ENCODE results near the gene RHD.
A peak's percentile ranks its signal among the peaks of the same experiment; 100 is the strongest.
"Not testable (repeated sequence)": the region's sequence is repeated elsewhere in the genome, so short reads cannot be mapped to it uniquely, and the experiment has no call there.

Gene RHD

DNA sequence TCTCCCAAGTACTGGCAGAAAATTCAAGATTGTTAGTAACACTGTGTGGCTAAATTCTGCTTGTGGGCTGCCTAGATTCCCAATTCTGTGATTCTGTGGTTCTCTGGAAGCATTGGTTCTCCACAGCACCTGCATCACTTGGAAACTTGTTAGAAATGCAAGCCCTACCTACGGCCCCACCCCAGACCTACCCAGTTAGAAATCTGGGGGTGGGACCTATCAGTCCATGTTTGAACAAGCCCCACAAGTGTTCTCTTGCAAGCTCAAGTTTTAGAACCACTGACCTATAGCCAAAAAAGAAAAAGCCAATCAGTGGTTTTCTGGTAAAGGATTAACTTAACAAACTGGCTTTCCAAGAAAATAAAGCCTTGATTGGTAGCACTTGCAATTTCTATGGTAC lies 35.9 kb downstream of the RHD start:
- DNase-seq (ENCODE audit: low read depth), result not testable (repeated sequence)

DNA sequence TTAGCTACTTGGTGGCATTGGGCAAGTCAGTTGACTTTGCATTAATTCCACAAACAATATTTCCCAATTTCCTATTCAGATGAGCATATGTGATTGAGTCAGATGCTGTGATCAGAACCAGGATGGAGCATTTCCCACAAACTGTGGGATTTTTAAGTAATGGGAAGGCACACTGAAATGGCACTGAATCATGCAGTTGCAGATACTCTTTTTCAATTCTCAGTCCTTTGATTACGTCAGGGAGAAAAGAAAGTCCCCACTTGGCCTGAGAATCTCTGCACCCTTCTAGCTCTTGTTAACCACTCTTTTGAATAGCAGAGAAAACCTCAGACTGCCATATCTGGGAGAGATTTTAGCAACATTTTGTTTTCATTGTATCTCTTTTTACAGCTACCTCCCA lies 36.8 kb downstream of the RHD start:
- not testable (repeated sequence) for DNase-seq (ENCODE audit: low read depth)

DNA sequence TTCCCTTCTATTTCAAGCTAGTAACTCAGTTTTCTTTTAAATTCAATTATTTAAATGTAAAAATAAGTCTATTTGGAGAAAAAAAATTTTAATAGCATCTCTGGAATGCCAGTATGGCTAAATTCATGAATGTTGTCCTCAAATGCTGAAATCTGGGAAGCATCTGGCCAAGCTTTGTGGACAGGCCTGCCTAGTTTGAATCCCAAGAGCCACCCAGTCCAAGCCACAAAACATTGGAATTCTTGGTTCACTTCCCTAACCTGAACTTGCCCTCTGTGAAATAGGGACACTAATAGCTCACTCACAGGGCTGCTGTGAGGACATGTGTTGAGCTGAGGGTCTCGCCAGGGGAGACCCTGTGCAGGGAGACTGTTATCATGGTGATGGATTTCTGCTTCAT lies 37.2 kb downstream of the RHD start:
- not testable (repeated sequence) for DNase-seq (ENCODE audit: low read depth)

DNA sequence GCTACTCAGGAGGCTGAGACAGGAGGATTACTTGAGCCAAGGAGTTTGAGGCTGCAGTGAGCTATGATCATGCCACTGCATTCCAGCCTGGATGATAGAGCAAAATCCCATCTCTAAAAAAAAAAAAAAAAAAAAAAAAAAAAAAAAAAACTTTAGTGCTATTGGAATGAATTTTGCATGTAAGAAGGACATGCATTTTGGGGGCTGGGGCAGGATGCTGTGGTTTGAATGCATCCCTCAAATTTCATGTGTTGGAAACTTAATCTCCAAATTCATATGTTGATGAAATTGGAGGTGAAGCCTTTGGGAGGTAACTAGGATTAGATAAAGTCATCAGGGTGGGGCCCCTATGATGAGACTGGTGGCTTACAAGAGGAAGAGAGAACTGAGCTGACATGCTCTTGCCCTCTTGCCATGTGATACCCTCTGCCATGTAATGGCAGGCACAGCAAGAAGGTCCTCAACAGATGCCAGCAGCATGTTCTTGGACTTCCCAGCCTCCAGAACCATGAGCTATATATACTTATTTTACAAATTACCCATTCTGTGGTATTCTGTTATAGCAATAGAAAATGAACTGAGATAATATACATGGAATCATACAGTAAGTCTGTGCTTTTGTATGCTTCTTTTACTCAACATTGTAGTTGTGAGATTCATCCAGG lies 40.6 kb downstream of the RHD start:
- not testable (repeated sequence) for DNase-seq (ENCODE audit: low read depth)

DNA sequence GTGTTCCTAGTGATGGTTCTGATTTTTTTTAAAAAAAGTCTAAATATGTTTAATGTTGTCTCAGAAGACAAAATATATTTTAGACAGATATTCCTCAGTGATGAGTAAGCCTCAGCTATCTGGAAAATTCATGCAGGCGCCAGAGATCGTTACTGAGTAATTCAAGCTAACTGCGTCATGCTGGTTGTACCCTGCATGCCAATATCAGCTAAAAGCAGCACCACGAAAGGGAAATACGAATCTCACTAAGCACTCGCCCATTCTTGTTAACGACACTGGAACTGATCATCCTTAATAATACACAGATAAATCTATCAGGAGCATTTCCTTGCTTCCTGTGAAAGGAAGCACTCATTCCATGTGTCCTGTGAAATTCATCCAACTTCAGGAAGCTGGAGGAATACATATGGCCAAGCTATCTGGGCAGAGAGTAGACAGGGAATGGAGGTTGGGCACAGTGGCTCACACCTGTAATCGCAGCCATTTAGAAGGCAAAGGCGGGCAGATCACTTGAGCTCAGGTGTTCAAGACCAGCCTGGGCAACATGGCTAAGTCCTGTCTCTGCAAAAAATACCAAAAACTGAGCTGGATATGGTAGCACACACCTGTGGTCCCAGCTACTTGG lies 48.1 kb downstream of the RHD start:
- DNase-seq (ENCODE audit: low read depth), result not testable (repeated sequence)

DNA sequence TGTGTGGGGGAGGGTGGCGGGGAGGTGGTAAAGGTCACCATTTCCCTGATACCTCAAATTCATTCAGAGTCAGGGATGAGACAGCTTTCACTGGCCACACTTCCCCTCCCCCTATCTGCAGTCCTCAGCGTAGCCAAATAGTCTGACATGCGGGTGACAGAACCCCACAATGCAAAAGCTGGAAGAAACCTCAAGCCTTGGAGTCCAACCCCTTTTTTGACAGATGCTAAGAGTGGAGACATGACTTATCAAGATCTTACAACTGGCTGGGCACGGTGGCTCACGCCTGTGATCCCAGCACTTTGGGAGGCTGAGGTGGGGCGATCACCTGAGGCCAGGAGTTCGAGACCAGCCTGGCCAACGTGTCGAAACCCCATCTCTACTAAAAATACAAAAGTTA lies 49.8 kb downstream of the RHD start:
- DNase-seq (ENCODE audit: low read depth), result peak; percentile 88

DNA sequence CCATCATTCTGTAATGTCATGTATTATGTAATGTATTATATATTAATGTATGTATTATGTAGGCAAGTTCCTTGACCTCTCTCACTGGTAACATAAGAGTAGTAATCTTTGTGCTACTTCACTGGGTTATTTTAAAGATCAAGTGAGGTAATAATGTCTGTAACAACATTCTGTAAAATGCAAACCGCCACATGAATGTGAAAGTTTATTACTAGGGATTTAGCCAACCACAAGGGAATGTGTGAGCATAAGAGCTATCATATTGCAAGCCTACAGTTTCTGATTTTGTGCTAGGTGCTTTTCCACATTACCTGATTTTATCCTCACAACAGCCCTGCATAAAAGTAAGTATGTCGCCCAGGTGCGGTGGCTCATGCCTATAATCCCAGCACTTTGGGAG lies 52.1 kb downstream of the RHD start:
- not testable (repeated sequence) for DNase-seq (ENCODE audit: low read depth)

DNA sequence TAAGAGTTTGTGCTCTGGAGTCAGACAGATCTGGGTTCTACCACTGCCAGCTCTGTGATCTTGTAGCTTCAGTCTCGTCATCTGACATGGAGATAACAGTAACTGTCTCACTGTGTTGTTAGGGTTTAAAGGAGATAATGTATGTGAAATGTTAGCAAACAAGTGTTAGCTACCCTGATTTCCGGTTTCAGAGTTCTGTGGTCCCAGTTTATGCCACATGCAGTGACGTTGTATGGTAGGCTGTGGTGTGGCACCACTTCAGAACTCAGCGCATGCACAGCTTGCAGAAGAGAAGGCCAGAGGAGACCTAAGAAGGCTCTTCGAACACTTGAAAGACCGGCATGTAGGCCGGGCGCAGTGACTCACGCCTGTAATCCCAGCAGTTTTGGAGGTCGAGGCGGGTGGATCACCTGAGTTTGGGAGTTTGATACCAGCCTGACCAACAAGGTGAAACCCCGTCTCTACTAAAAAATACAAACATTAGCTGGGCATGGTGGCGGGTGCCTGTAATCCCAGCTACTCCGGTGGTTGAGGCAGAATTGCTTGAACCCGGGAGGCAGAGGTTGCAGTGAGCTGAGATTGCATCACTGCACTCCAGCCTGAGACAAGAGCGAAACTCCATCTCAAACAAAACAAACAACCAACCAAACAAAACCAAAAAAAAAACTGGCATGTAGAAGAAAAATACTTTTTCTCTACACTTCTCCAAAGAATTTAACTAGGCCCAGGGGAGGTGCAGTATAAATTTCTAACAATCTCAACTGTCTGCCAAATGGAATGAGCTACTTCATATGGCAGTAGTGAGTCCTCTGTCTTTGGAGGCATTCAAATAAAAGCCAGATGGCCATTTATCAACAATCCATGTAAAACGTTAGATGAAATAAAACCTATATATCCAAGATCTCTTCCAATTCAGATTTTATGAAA lies 55.8 kb downstream of the RHD start:
- DNase-seq (ENCODE audit: low read depth), result not testable (repeated sequence)

DNA sequence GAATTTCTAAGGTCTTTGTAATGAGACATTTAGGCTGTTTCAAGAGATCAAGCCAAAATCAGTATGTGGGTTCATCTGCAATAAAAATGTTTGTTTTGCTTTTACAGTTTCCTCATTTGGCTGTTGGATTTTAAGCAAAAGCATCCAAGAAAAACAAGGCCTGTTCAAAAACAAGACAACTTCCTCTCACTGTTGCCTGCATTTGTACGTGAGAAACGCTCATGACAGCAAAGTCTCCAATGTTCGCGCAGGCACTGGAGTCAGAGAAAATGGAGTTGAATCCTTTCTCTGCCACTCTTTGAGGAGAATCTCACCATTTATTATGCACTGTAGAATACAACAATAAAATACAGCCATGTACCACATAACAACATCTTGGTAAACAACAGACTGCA lies 56.5 kb downstream of the RHD start:
- not testable (repeated sequence) for DNase-seq (ENCODE audit: low read depth)

DNA sequence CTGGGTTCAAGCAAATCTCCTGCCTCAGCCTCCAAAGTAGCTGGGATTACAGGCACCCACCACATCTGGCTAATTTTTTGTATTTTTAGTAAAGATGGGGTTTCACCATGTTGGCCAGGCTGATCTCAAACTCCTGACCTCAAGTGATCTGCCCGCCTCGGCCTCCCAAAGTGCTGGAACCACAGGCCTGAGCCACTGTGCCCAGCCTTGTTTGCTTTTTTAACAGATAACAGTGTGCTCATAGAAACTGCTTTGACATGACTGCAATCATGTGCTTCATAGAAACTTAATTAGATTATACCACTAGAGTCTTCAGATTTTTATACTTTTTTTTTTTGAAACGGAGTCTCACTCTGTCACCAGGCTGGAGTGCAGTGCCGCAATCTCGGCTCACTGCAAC lies 57.0 kb downstream of the RHD start:
- DNase-seq (ENCODE audit: low read depth), result not testable (repeated sequence)

DNA sequence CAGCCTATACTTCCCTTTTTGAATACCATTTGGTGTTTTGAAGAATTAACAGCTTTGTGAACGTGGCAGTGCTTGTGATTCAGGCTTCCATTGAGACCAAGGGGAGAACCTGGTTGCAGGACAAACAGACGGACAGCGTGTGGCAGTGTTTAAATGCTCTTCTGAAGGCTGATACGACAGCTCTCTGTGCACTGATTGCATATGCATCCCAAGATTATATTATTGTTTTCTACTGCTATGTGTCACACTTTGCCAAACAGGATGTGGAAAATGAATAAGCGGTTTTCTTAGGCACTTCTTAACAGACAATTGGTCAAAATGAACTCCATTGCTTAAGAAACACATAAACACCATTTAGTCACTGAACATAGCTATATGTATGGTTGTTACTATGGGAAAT lies 57.6 kb downstream of the RHD start:
- not testable (repeated sequence) for DNase-seq (ENCODE audit: low read depth)

DNA sequence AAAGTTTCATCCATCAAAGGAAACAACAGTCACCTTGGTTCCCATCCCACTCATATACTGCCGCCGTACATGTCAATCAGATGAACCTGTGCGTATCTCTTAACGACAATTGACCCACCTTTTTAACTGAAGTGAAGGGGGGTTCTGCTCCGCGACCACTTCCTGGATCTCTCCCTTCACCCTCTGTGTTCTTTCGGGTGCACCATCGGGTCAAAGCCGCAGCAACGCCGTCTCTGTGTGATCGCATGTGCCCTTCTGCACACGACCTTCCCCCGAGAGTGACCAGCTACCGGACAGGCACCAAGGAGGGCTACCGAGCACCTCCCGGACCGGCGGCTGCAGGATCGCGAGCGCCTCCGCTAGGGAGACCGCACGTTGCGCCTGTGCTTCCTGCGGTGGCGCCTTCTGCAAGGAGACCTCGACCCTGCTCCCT lies 64.6 kb downstream of the RHD start:
- DNase-seq (ENCODE audit: low read depth), result peak; percentile 21

DNA sequence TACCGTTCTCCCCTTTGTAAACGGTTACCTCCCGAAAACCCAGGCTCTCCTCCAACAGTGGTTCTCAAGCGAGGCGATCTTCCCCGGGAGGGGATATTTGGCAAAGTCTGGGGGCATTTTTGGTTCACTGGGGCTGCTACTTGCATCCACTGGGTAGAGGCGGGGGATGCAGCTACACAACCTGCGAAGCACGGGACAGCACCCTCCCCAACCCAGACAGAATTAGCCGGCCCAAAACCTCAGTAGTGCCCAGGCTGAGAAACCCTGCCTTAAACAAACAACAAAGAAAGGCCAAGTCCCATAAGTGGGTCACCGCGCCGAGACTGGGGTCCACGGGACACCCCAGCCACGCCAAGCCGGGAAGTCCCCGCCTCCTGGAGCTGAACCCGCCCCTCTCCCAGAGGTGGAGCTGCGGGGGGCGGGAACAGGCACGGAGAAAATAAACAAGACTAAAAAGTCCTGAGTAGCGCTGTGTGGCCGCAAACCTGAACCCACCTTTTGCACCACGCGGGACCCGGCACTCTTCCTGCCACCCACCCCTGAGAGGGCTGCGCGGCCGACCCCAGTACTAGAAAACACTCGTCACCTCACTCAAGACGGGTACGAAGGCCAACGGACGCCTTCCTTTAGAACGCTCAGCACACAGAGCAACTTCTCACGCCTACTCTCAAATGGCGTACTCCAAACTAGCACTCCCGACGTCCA lies 65.3 kb downstream of the RHD start:
- DNase-seq (ENCODE audit: low read depth), result not testable (repeated sequence)

DNA sequence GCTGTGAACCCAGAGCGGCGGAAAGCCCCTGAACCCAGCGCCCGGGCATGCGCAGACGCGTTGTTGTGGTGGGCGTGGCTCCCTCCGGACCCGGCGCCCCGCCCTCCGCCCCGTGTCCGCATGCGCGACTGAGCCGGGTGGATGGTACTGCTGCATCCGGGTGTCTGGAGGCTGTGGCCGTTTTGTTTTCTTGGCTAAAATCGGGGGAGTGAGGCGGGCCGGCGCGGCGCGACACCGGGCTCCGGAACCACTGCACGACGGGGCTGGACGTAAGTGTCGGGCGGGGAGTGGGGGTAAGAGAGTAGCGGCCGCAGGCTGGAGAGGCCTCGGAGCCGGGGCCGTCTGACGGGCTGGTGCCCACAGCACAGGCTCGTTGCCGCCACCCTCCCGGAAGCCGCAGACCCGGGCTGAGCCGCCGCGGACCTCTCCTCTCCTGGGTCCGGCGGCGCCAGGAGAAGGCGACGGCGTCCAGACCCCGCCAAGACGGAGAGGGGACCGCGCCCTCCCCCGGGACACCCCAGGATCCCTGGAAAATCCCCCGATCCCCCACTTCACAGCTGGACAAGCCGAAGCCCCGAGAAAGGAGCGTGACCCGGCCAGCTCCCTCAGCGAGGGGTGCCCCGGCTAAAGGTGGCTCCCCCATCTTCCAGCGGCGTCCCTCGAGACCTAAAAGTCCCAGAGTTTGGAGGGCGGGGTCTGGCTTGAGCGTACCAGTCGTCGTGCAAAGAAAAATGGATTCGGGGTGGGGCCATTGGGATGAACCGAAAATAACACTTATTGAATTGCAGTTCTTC lies 66.1 kb downstream of the RHD start, which contains the start of gene TMEM50A:
TMEM50A (plus strand) TSS at position 147 of the 794 bp plus-strand sequence. CDS start 2,153 bp downstream, outside the sequence.
- peak; percentile 82 for DNase-seq (ENCODE audit: low read depth)

DNA sequence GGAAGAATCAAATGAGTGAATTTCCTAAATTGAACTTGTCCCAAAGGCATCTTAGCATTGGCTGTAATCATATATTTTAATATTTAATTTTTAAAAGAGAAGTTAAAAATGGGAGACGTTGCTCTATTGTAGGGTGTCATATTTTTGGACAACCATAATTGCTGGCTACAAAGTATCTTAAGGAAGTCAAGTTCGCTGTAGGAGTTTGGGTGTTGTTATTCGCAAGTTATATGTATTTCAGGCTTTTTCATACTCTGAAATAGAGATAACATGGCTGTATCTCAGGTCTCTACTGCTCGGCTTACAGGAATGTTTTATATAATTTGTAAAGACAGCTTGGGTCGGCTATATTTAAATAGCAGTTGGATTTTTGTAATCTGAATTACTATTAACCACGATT lies 66.7 kb downstream of the RHD start:
- DNase-seq (ENCODE audit: low read depth), result peak; percentile 24

DNA sequence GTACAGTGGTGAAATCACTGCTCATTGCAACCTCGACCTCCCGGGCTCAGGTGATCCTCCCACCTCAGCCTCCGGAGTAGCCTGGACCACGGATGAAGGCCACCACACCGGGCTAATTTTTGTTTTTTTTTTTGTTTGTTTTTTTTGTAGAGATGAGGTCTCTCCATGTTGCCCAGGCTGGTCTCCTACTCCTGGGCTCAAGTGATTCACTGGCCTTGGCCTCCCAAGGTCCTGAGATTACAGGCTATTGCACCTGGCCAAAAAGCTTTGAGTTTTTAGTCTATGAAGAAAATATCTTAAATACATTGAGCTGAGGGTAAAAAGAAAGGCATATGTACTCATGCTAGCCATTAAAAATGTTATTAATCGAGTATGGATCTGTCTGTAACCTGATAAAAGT lies 69.4 kb downstream of the RHD start:
- no peak for DNase-seq (ENCODE audit: low read depth)

DNA sequence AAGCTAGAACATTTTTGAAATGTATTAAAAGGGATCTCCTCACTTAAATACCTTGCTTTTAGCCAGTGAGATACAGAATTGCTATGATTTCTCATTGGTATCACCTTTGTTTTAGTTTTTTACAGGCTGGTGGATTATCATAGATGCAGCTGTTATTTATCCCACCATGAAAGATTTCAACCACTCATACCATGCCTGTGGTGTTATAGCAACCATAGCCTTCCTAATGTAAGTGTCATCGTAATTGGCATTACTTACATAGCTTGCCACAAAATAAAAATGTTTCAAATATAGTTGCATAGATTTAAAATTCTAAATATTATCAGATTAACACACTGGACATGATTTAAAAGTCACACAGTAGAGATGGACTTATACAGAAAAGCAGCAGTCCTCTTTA lies 70.5 kb downstream of the RHD start:
- no peak for DNase-seq (ENCODE audit: low read depth)

DNA sequence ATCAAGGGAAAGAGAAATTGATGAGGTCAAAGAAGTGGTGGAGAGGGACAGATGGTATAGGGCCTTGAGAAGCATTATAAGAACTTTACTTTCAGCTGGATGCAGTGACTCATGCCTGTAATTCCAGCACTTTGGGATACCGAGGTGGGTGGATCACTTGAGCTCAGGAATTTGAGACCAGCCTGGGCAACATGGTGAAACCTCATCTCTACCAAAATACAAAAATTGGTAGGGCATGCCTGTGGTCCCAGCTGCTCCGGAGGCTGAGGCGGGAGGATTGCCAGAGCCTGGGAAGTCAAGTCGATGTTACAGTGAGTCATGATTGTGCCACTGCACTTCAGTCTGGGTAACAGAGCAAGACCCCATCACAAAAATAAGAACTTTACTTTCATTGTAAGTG lies 71.6 kb downstream of the RHD start:
- no peak for DNase-seq (ENCODE audit: low read depth)

DNA sequence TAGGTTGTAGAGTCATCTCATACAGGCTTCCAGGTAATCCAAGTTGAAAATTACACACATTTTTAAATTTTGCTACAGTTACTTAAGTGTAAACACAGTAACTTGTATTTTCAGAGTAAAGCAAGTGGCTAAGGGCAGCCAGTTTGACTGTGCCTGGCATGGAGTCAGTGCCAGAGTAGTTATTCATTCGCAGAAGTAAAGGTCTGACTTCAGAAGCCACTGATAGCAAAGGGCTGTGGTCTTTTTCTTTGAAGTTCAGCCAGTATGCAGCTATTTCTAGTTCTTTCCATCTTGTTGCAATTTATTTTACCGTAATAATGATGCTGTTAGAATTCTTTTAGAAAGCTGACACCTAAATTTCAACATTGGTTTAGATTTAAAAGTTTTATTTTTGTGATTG lies 75.2 kb downstream of the RHD start:
- DNase-seq (ENCODE audit: low read depth), result no peak

DNA sequence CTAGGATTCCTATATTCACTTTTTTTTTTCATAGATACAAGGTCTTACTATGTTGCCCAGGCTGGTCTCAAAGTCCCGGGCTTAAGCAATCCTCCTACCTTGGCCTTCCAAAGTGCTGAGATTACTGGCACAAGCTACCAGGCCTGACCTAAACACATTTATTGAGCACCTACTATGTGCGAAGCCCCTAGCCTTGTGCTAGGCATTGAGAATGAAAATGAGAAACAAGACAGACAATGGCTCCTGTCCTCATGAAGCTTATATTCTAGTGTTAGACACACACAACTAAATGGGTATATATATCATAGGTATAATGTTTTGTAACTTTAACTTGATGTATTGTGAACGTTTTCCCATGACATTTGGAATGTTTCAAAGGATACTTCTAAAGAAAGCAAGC lies 77.3 kb downstream of the RHD start:
- no peak for DNase-seq (ENCODE audit: low read depth)

DNA sequence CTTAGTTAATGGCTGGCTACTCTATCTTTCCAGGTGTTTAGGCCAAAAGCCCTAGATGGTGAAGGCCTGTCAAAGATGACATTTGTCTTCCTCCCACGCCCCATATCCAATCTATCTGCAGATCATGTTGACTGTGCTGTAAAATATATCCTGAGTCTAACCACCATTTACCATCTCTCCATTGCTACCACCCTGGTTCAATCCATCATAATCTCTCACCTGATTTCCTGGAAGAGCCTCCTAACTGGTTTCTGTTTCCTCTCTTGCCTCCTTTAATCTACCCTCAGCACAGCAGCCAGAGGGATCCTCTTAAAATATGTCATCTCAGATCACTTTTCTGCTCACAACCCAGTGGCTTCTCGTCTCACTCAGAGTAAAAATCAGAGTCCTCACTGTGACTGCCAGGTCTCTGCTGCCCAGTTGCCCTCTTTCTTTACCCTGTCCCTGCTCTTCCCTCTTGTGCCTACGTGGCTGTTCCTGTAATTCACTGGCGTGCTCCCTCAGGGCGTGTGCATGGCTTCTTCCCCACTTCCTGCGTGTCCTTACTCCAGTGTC lies 83.6 kb downstream of the RHD start:
- no peak for DNase-seq (ENCODE audit: low read depth)

All from CMK (cell line).